Measurements from ENCODE around the gene IHH.

DNA sequence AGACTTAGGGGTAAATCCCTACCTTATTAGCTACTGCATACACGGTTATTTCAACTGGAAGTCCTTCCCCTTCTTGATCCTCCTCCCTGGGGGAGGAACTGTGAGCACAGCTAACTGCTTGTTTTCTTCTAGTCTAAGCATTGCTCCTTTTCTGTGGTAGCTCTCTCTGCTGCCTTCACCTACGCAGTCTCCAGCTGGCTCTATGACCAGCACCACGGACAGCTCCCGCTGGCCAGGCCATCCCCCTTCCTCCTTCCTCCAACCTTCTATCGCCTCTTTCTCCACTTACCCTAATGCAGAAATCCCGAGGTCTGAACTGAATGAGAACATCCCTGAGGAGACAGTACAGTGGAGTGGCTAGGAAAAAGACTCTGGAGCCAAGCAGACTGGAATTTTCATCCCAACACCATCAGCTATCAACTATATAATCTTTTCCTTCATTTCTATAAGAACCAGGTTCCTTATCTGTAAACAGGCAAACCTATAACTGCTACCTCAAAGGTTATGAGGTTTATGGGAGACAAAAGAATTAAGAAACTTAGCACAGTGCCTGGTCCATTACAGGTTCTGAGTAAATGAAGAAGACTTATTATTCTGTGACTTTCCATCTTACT, 14.7 kb downstream of the IHH start:
- no peak for TF ChIP-seq POLR2AphosphoS5 (IDR thresholded peaks at IDR 0.05)
- TF ChIP-seq, protein P1, sequence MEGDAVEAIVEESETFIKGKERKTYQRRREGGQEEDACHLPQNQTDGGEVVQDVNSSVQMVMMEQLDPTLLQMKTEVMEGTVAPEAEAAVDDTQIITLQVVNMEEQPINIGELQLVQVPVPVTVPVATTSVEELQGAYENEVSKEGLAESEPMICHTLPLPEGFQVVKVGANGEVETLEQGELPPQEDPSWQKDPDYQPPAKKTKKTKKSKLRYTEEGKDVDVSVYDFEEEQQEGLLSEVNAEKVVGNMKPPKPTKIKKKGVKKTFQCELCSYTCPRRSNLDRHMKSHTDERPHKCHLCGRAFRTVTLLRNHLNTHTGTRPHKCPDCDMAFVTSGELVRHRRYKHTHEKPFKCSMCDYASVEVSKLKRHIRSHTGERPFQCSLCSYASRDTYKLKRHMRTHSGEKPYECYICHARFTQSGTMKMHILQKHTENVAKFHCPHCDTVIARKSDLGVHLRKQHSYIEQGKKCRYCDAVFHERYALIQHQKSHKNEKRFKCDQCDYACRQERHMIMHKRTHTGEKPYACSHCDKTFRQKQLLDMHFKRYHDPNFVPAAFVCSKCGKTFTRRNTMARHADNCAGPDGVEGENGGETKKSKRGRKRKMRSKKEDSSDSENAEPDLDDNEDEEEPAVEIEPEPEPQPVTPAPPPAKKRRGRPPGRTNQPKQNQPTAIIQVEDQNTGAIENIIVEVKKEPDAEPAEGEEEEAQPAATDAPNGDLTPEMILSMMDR (IDR thresholded peaks at IDR 0.05), result no peak
- no peak for TF ChIP-seq EP300 (IDR thresholded peaks at IDR 0.05)
- no peak for TF ChIP-seq POLR2A (IDR thresholded peaks at IDR 0.05)
